Thoracic aorta (tissue), 2 donors: Measurements from ENCODE around the gene AOPEP. TPM values are rescaled to one million over a fixed set of nuclear protein-coding genes. Genes with fewer than 3 reads are reported as not detected.
A peak's percentile ranks its signal among the peaks of the same experiment; 100 is the strongest.
"Not testable (repeated sequence)": the region's sequence is repeated elsewhere in the genome, so short reads cannot be mapped to it uniquely, and the experiment has no call there.

ENCODE experiments used
- ATAC-seq: fragments of 150-250 bp; one replicate; pipeline ENCODE4 v1.8.0; 2017; ENCODE audit warnings: low read depth; ENCODE audit not compliant: insufficient number of reproducible peaks, low FRiP score
- DNase-seq: peaks from one replicate; pipeline ENCODE4 v3.0.0-alpha.2; 2020; ENCODE audit warnings: low spot score
- H3K27ac ChIP-seq, 2 donors: fragments of 200-600 bp; sonication (generic); 1 replicate in 1 of 2; 2 replicates in 1 of 2; pipeline ENCODE4 v1.5.1; 2016; ENCODE audit warnings: mild to moderate bottlenecking in 2 of 2, moderate library complexity in 2 of 2
- H3K27me3 ChIP-seq: fragments of 200-600 bp; sonication (generic); replicated peaks from 2 replicates; pipeline ENCODE4 v1.6.0; 2016; ENCODE audit warnings: mild to moderate bottlenecking; ENCODE audit not compliant: insufficient read depth
- H3K36me3 ChIP-seq: fragments of 200-600 bp; sonication (generic); one replicate; pipeline ENCODE4 v1.5.1; 2016
- H3K4me1 ChIP-seq, 2 donors: fragments of 200-600 bp; sonication (generic); 1 replicate in 1 of 2; 2 replicates in 1 of 2; pipeline versions ENCODE4 v1.5.1 to v1.6.0; 2016; ENCODE audit warnings: low read depth in 2 of 2, mild to moderate bottlenecking in 1 of 2; ENCODE audit not compliant: control insufficient read depth in 1 of 2
- H3K4me3 ChIP-seq: fragments of 200-600 bp; sonication (generic); 2 replicates; pipeline ENCODE4 v1.5.1; 2016; ENCODE audit warnings: mild to moderate bottlenecking
- H3K9me3 ChIP-seq: fragments of 200-600 bp; sonication (generic); 2 replicates; pipeline ENCODE4 v1.5.1; 2016
- total RNA-seq, 2 donors: library from RNA; depleted of rRNA; stranded (reverse); fragments of >200 nt; gene quantifications; one replicate each; pipeline versions ENCODE4 v1.1.0 to v1.2.3, GENCODE V29; 2016
- TF ChIP-seq, protein P1 (sequence below): fragments of 200-600 bp; sonication (generic); IDR thresholded peaks from one replicate; pipeline ENCODE4 v1.5.1; 2019; ENCODE audit warnings: antibody characterized with exemption

AOPEP gene
- total RNA-seq, 2 donors from 2014 or later: 494 to 668 TPM

- DNase-seq (no peak), ATAC-seq (peak; percentile 50)
- no peaks in the 10 kb centered on the region for H3K9me3 ChIP-seq
- TF ChIP-seq, protein P1, sequence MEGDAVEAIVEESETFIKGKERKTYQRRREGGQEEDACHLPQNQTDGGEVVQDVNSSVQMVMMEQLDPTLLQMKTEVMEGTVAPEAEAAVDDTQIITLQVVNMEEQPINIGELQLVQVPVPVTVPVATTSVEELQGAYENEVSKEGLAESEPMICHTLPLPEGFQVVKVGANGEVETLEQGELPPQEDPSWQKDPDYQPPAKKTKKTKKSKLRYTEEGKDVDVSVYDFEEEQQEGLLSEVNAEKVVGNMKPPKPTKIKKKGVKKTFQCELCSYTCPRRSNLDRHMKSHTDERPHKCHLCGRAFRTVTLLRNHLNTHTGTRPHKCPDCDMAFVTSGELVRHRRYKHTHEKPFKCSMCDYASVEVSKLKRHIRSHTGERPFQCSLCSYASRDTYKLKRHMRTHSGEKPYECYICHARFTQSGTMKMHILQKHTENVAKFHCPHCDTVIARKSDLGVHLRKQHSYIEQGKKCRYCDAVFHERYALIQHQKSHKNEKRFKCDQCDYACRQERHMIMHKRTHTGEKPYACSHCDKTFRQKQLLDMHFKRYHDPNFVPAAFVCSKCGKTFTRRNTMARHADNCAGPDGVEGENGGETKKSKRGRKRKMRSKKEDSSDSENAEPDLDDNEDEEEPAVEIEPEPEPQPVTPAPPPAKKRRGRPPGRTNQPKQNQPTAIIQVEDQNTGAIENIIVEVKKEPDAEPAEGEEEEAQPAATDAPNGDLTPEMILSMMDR: no peak
- H3K27me3 ChIP-seq: no peaks in the 10 kb centered on the region
- H3K27ac ChIP-seq: peak overlapping the region; percentile 81 to 89
- H3K4me3 ChIP-seq: peak overlapping the region; percentile 51
- no peaks in the 10 kb centered on the region for H3K36me3 ChIP-seq
- peaks cover 36 to 68% of the 10 kb centered on the region in 2 donors for H3K4me1 ChIP-seq
These were observed 226.3 kb downstream of the AOPEP start for GRCh38 chr9:94952565-94953373.

- no peak overlapping the region for H3K4me3 ChIP-seq
- no peaks in the 10 kb centered on the region for H3K36me3 ChIP-seq
- H3K27ac ChIP-seq: no peak overlapping the region
- no peak for DNase-seq
- no peaks in the 10 kb centered on the region for H3K27me3 ChIP-seq
- no peaks in the 10 kb centered on the region for H3K9me3 ChIP-seq
- no peak for ATAC-seq
- peaks cover 13 to 28% of the 10 kb centered on the region in 2 donors for H3K4me1 ChIP-seq
- TF ChIP-seq, protein P1: no peak
These were observed 230.2 kb downstream of the AOPEP start for GRCh38 chr9:94956731-94957130.

DNA sequence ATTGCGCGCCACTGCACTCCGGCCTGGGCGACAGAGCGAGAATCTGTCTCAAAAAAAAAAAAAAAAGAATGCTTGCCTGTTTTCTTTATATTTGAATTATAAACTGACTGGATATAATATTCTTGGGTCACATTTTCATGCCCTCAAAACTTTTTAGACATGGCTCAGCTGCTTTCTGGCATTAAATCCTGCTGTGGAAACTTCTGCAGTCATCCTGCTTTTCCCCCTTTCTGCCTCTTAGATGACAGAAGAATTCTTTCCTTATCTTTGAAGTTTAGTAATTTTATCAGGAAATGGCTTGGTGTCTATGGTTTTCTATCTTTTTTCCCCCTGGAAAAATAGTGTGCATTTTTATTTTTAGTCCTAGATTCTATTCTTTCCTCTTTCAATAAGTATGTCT, 234.5 kb downstream of the AOPEP start:
- Histone ChIP-seq H3K27me3 (no peaks in the 10 kb centered on the region), H3K27ac (no peak overlapping the region), H3K9me3 (no peaks in the 10 kb centered on the region), H3K4me1 (no peaks in the 10 kb centered on the region), H3K36me3 (no peaks in the 10 kb centered on the region), H3K4me3 (no peak overlapping the region)
- TF ChIP-seq, protein P1: no peak
- no peak for ATAC-seq
- no peak for DNase-seq

DNA sequence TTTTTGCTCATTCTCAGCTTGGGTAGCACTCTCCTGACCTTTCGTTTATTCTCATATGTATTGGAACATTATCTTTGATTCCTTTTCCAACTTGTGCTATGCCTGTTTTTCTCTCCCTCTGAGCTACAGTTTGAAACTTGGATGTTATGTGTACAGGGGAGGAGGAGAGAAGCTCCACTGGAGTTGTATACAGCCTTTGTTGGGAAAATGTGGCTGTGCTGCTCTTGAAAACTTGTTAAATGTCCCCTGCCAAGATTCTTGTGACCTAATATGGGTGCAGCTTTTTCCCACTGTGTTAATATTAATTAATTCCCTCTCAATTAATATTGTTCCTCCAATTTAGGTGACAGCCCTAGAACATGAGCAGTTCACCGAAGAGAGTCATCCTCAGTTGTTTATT, 235.4 kb downstream of the AOPEP start:
- H3K36me3 ChIP-seq: no peaks in the 10 kb centered on the region
- TF ChIP-seq, protein P1: no peak
- no peaks in the 10 kb centered on the region for H3K4me1 ChIP-seq
- no peak overlapping the region for H3K27ac ChIP-seq
- H3K27me3 ChIP-seq: no peaks in the 10 kb centered on the region
- H3K9me3 ChIP-seq: no peaks in the 10 kb centered on the region
- no peak overlapping the region for H3K4me3 ChIP-seq
- no peak for ATAC-seq
- DNase-seq: no peak

- DNase-seq, ATAC-seq, H3K27ac ChIP-seq, H3K9me3 ChIP-seq, H3K36me3 ChIP-seq, H3K4me3 ChIP-seq, H3K4me1 ChIP-seq, H3K27me3 ChIP-seq: not testable (repeated sequence)
These were observed 239.1 kb downstream of the AOPEP start for GRCh38 chr9:94965631-94966030.

- DNase-seq, H3K4me1 ChIP-seq, H3K4me3 ChIP-seq, ATAC-seq, H3K27ac ChIP-seq, H3K27me3 ChIP-seq, H3K36me3 ChIP-seq, H3K9me3 ChIP-seq: not testable (repeated sequence)
These were observed 239.5 kb downstream of the AOPEP start for GRCh38 chr9:94966046-94966445.
